IPS DF 6.9 (cell line): ENCODE measurements around the gene XYLT1.

Experiments used
- DNase-seq: peaks from one replicate; pipeline ENCODE4 v3.0.0-alpha.2; 2013; ENCODE audit warnings: low read depth, low spot score
- H3K27ac ChIP-seq: one replicate; pipeline ENCODE4 v1.5.1; 2013; ENCODE audit warnings: low read length, control low read depth
- H3K27me3 ChIP-seq: 2 replicates; pipeline ENCODE4 v1.6.1; 2013; ENCODE audit warnings: mild to moderate bottlenecking, low read length; ENCODE audit not compliant: control insufficient read depth, insufficient read depth
- H3K36me3 ChIP-seq: 2 replicates; pipeline ENCODE4 v1.6.1; 2013; ENCODE audit warnings: low read length; ENCODE audit not compliant: control insufficient read depth, insufficient read depth
- H3K4me1 ChIP-seq: 2 replicates; pipeline ENCODE4 v1.6.1; 2013; ENCODE audit warnings: low read length; ENCODE audit not compliant: control insufficient read depth, insufficient read depth
- H3K4me3 ChIP-seq: 2 replicates; pipeline ENCODE4 v1.5.1; 2013; ENCODE audit warnings: mild to moderate bottlenecking, low read length
- H3K9me3 ChIP-seq: 2 replicates; pipeline ENCODE4 v1.6.1; 2013; ENCODE audit warnings: low read length, inconsistent platforms; ENCODE audit not compliant: control insufficient read depth, insufficient read depth
- WGBS: extraction: QIAGEN DNeasy Blood & Tissue Kit; methylation state at CpG from one replicate; pipeline ENCODE4 v1.1.7; 2013; ENCODE audit warnings: mixed read lengths, missing lambda C conversion rate; ENCODE audit not compliant: insufficient read length, insufficient coverage; 5-methylcytosine and 5-hydroxymethylcytosine counted together

XYLT1 gene

DNA sequence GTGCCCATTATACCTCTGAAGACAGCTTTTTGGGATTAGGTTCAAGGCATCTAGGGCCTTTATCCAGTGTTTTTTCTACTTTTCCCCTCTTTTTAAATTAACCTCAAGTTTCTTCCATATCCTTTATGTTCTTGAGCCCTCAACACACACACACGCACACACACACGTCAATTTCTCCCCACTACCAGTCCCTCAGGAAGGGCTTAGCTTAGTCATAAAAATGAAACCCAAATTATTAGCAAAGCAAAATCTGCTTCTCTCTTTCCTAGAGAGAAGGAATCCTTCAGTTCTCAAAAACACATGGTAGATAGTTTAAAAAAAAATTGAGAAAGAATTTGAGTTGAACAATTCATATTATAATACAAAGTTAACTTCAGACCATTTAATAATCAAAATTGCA lies 401.1 kb downstream of the XYLT1 start:
- no peaks in the 10 kb centered on the region for H3K9me3 ChIP-seq
- H3K4me1 ChIP-seq = no peaks in the 10 kb centered on the region; the same call in 1 of the 2 replicates
- H3K36me3 ChIP-seq = no peaks in the 10 kb centered on the region
- no peak overlapping the region for H3K27ac ChIP-seq
- 100% methylated on average over 2 of the region's 2 CpGs for WGBS
- H3K27me3 ChIP-seq = no peaks in the 10 kb centered on the region
- no peak overlapping the region for H3K4me3 ChIP-seq
- DNase-seq = no peak

DNA sequence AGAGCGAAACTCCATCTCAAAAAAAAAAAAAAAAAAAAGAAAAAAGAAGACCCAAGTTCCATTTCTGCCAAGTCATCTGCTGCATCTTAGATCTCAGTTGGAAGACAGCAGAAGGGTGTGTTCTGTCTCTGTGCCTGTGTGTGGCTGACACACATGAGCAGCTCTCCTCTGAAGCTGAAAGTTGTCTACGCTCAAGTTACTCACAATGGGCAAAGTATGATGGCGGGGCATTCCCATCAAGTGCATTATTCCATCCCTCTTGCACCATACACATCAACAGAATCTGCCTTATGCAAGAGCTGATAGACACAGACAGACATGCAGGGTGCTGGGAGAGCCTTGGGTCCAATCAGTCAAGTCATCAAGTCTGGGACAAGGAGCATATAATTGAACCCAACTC lies 402.2 kb downstream of the XYLT1 start:
- Histone ChIP-seq H3K4me1 (no peaks in the 10 kb centered on the region; the same call in 1 of the 2 replicates), H3K36me3 (no peaks in the 10 kb centered on the region), H3K27ac (no peak overlapping the region), H3K9me3 (no peaks in the 10 kb centered on the region), H3K27me3 (no peaks in the 10 kb centered on the region; the same call in 1 of the 2 replicates), H3K4me3 (no peak overlapping the region)
- no CpG with 5 or more reads among the region's 3 CpGs for WGBS
- no peak for DNase-seq

DNA sequence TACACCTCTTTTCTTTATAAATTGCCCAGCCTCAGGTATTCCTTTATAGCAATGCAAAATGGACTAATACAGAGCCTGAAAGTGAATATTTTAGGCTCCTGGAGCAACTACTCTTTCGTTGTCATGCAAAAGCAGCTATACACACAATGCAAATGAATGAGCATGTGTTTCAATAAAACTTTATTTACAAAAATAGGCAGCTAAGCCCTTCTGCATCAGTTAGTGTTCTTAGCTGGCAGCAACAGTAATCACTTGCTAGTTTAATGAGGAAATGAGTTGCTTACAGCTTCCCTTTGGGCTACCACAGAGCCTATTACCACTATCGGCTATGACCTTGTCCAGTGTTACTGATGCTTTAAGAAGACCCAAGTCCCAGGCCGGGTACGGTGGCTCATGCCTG lies 402.9 kb downstream of the XYLT1 start:
- no peaks in the 10 kb centered on the region for H3K9me3 ChIP-seq
- no peak for DNase-seq
- no peak overlapping the region for H3K4me3 ChIP-seq
- H3K27me3 ChIP-seq = no peaks in the 10 kb centered on the region; the same call in 1 of the 2 replicates
- no peaks in the 10 kb centered on the region for H3K36me3 ChIP-seq
- WGBS = no CpG with 5 or more reads among the region's 4 CpGs
- H3K27ac ChIP-seq = no peak overlapping the region
- H3K4me1 ChIP-seq = no peaks in the 10 kb centered on the region; the same call in 1 of the 2 replicates

DNA sequence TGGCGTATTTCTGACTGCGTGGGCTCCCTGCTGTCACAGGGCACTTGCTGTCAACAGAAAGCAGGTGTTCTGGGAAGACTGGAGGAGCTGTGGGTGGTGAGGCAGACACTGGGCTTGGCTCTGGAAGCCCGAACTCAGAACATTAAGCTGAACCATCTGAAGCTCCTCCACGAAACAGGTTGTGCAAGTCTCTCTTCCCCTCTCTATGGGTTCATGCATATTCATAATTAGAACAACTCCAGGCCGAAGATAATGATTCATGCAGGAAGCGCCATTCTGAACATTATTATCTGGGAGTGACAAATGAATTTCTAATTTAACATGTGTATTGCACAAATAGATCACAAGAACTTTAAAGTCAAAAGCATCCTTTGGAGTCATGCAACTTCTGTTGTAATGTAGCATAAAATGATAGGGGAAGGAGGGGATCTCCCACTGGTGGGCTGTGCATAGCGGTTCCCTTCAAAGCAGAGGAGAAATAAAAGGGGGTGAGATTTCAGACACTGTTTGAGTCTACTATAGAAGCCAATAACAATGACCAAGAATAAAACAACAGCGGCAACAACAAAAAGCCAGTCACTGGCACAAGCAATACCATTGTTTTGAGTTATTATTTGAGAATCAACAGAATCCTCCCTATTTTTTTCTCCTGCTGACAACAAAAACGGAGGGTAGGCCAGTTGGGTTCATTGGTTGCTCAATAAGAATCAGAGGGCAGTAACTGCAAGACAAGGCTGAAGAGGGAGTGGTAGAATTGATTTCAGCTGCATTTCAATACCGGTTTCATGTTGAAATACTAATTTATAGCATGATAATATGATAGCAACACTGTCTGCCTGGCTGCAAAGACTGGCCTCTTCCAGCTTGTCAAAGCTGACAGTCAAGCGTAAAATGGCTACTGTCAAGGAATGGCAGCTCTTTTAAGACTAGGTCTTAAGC lies 407.3 kb downstream of the XYLT1 start:
- DNase-seq = no peak
- no peak overlapping the region for H3K4me3 ChIP-seq
- H3K27ac ChIP-seq = no peak overlapping the region
- no peaks in the 10 kb centered on the region for H3K9me3 ChIP-seq
- no peaks in the 10 kb centered on the region; the same call in 1 of the 2 replicates for H3K27me3 ChIP-seq
- no peaks in the 10 kb centered on the region for H3K4me1 ChIP-seq
- WGBS = no CpG with 5 or more reads among the region's 11 CpGs
- H3K36me3 ChIP-seq = no peaks in the 10 kb centered on the region

DNA sequence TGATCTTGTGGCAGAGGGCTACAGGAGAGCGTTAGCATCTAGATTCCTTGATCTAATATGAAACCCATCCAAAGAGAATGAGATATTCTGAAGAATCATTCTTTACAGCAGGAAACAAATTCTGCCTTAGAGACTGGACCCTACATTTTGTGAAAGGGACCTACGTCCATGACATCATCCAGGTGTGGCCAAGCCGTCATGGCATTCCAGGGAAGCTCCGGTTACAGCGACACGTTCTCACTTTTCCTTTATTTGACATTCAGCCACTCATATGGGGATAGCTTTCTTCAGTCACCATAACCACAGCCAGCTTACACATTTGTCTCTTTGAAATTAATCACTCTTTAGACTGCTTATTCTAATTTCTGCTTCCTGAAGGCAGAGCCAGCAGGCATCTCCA lies 408.1 kb downstream of the XYLT1 start:
- WGBS = no CpG with 5 or more reads among the region's 6 CpGs
- no peaks in the 10 kb centered on the region; the same call in 1 of the 2 replicates for H3K27me3 ChIP-seq
- H3K4me3 ChIP-seq = no peak overlapping the region
- DNase-seq = no peak
- no peaks in the 10 kb centered on the region for H3K9me3 ChIP-seq
- no peak overlapping the region for H3K27ac ChIP-seq
- no peaks in the 10 kb centered on the region for H3K36me3 ChIP-seq
- no peaks in the 10 kb centered on the region for H3K4me1 ChIP-seq

DNA sequence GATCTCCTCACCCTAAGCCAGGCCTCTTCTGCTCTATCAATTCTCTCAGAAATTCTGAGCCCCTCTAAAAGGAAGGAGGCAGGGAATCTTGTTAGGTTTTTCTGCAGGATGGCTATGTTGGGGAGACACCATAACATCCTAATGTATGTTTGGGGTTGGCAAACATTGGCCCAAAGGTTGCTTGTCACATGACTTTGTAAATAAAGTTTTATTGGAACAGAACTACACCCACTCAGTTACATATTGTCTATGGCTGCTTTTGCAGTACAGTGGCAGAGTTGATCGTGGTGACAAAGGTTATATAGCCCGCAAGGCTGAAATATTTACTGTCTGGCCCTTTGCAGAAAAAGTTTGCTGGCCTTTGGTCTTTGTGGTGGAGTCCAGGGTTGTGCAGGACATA lies 409.4 kb downstream of the XYLT1 start:
- Histone ChIP-seq H3K9me3 (no peaks in the 10 kb centered on the region), H3K27me3 (no peaks in the 10 kb centered on the region; the same call in 1 of the 2 replicates), H3K4me3 (no peak overlapping the region), H3K27ac (no peak overlapping the region), H3K4me1 (no peaks in the 10 kb centered on the region), H3K36me3 (no peaks in the 10 kb centered on the region)
- no peak for DNase-seq
- no CpG with 5 or more reads among the region's 2 CpGs for WGBS

DNA sequence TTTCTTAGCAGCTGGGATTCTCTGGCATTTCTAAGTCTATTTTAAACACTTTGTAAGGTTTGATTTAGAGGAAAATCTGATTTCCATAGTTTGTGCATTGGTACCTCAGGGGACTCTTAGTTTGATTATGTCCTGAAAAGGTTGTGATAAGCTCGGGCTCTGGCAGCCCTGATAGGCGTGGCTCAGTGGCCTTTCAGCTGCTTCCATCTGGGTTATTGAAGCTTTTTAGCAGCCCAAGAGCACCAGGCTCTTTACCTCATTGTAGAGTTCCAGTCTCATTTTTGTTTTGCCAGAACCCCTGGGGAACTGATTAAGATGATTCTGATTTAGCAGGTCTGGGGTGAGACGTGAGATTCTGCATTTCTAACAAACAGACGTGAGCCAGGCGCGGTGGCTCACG lies 412.3 kb downstream of the XYLT1 start:
- DNase-seq = no peak
- Histone ChIP-seq H3K4me3 (no peak overlapping the region), H3K27me3 (no peaks in the 10 kb centered on the region), H3K9me3 (no peaks in the 10 kb centered on the region), H3K4me1 (no peaks in the 10 kb centered on the region), H3K36me3 (no peaks in the 10 kb centered on the region), H3K27ac (no peak overlapping the region)
- WGBS = no CpG with 5 or more reads among the region's 7 CpGs

DNA sequence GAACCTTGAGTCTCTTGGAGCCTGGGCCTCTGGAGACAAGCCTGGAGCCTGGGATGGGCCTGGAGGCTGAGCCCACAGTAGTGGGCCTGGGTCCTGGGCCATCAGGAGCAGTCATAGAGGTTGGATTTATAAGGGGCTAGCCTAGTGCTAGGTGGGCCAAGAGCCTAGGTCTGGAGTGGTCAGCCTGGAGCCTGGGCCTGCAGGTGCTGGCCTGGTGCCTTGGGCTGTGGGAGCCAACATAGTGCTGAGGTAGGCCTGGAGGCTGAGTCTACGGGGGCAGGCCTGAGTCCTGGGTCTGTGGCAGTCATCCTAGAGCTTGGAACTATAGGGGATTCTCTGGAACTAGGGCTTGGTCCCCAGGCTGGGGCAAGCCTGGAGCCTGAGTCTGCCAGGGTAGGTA lies 414.1 kb downstream of the XYLT1 start:
- WGBS = no CpG with 5 or more reads among the region's 1 CpG
- no peak for DNase-seq

DNA sequence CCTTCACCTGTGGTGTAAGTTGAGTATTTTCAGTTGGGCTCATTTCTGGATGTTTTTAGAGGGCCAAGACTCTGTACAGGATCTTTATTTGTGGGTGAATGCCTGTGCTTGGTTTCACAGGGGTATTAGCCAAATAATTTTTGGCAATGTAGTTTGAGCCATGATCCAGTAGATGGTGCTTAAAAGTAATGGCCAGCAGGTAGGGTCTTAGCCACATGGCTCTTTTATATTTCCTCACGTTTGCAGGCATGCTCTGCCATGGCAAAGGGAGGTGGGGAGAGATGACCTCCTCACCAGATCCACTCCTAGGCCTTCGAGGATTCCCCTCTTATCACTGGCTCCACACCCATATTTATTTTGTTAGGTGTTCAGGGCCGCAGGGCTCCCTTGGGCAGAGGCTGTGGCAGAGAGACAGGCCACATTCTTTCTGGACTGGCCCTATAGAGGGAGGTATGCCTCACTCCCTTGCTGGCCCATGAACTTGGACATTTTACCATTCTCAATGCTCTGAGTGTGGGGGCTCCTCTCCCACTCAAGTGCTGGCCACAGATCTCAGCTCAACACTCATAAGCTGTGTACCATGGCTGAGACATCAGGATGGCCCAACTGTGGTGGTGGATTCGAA lies 417.1 kb downstream of the XYLT1 start:
- WGBS = no CpG with 5 or more reads among the region's 4 CpGs
- Histone ChIP-seq H3K4me1 (no peaks in the 10 kb centered on the region), H3K27me3 (no peaks in the 10 kb centered on the region), H3K4me3 (no peak overlapping the region), H3K9me3 (no peaks in the 10 kb centered on the region), H3K27ac (no peak overlapping the region), H3K36me3 (no peaks in the 10 kb centered on the region)
- DNase-seq = no peak

More for the DNA sequence above, 414.1 kb downstream of the XYLT1 start:
- no peaks in the 10 kb centered on the region for H3K27me3 ChIP-seq
- no peak overlapping the region for H3K4me3 ChIP-seq
- H3K9me3 ChIP-seq = no peaks in the 10 kb centered on the region
- H3K36me3 ChIP-seq = no peaks in the 10 kb centered on the region
- H3K4me1 ChIP-seq = no peaks in the 10 kb centered on the region
- H3K27ac ChIP-seq = no peak overlapping the region
